Right lobe of liver (tissue), 6 donors: ENCODE results near the gene CCDC136. TPM values are rescaled to one million over a fixed set of nuclear protein-coding genes. Genes with fewer than 3 reads are reported as not detected.

Source experiments
- ATAC-seq, 4 donors: fragments of 200-7000 bp; cut with Tn5 transposase; one replicate each; pipeline ENCODE4 v1.9.1; 2020; ENCODE audit warnings: mild to moderate bottlenecking in 4 of 4, moderate library complexity in 4 of 4
- DNase-seq, 3 donors: peaks; one replicate each; pipeline ENCODE4 v3.0.0-alpha.2; 2020
- H3K27ac ChIP-seq, 3 donors: fragments of 200-600 bp; one replicate each; pipeline ENCODE4 v1.8.0; 2022
- H3K27me3 ChIP-seq, 2 donors: fragments of 200-600 bp; one replicate each; pipeline ENCODE4 v1.8.0; 2022
- H3K36me3 ChIP-seq, 4 donors: fragments of 200-600 bp; sonication (generic) in 1 of 4; one replicate each; pipeline versions ENCODE4 v1.5.1 to v1.8.0; 2017 to 2022; ENCODE audit warnings: control low read depth in 1 of 4
- H3K4me1 ChIP-seq, 4 donors: fragments of 200-600 bp; sonication (generic) in 1 of 4; one replicate each; pipeline versions ENCODE4 v1.5.1 to v1.8.0; 2017 to 2022; ENCODE audit warnings: control low read depth in 1 of 4
- H3K4me3 ChIP-seq, 3 donors: fragments of 200-600 bp; one replicate each; pipeline ENCODE4 v1.8.0; 2022
- H3K9me3 ChIP-seq, 4 donors: fragments of 200-600 bp; sonication (generic) in 1 of 4; one replicate each; pipeline versions ENCODE4 v1.5.1 to v1.8.0; 2017 to 2022; ENCODE audit warnings: control low read depth in 1 of 4
- POLR2A ChIP-seq: fragments of 450-650 bp; IDR thresholded peaks from one replicate; pipeline ENCODE4 v1.6.1; 2017; ENCODE audit warnings: antibody characterized with exemption, mild to moderate bottlenecking
- WGBS: methylation state at CpG from one replicate; pipeline ENCODE4 v1.1.6; 2018; ENCODE audit warnings: low coverage, low lambda C conversion rate; ENCODE audit not compliant: insufficient coverage; ENCODE audit errors: missing lambda C conversion rate; 5-methylcytosine and 5-hydroxymethylcytosine counted together
- intact Hi-C, 2 donors: fragments of 100-400 bp; cut with DNase I; formaldehyde crosslinking; loops; one replicate each; pipeline versions ENCODE4 v1.11.2 to v1.14.1; 2022
- total RNA-seq, 6 experiments: library from RNA; depleted of rRNA in 2 of 6; stranded (reverse); fragments of >200 nt in 2 of 6; fragmentation: NEBNext Ultra II Directional in 3 of 6; extraction: Animal tissue kit (Norgen Biotek cat#: 25700) in 3 of 6; gene quantifications; one replicate each; pipeline versions ENCODE4 v1.1.0 to v1.2.4, GENCODE V29; 2016 to 2023
- TF ChIP-seq, protein P1 (sequence below), 4 donors: fragments of 200-600 bp in 3 of 4; fragments of 450-650 bp in 1 of 4; IDR thresholded peaks; one replicate each; pipeline versions ENCODE4 v1.5.1 to v1.8.0; 2016 to 2022; ENCODE audit warnings: antibody characterized with exemption in 4 of 4, mild to moderate bottlenecking in 2 of 4
- donor health status: DM: no; HTN: yes; CAD: no.
- donor health status: DM: no; HTN: no; CAD: no.
- donor health status: DM: no; HTN: no; CAD: no.
- donor health status: DM: no; HTN: yes; CAD: no.
- donor health status: DM: no; HTN: yes; CAD: no.

CCDC136 gene
- total RNA-seq, 6 experiments from 2014 or later: 0.16 to 0.70 (median 0.20) TPM; not detected in 2

DNA sequence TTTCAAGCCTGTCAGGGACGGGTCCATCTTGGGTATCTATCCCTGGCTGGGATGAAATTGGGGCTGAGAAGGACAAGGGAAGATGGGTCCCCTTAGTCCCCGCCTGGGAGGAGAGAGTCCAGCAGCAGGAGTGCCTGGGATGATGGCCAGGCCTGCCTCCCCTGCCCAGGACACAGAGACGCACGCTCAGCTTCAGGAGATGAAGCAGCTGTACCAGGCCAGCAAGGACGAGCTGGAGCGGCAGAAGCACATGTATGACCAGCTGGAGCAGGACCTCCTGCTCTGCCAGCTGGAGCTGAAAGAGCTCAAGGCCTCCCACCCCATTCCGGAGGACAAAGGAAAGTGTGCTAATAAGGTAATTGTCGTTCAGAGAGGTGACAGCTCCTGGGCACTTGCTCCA lies 15.4 kb downstream of the CCDC136 start:
- Histone ChIP-seq H3K9me3 (no peaks in the 10 kb centered on the region), H3K27ac (no peak overlapping the region), H3K27me3 (no peaks in the 10 kb centered on the region), H3K4me1 (no peaks in the 10 kb centered on the region), H3K36me3 (no peaks in the 10 kb centered on the region), H3K4me3 (no peak overlapping the region)
- no peak for DNase-seq
- ATAC-seq: no peak
- intact Hi-C loops: no loop called here
- 72% methylated on average over 3 of the region's 8 CpGs for WGBS
- TF ChIP-seq, protein P1, sequence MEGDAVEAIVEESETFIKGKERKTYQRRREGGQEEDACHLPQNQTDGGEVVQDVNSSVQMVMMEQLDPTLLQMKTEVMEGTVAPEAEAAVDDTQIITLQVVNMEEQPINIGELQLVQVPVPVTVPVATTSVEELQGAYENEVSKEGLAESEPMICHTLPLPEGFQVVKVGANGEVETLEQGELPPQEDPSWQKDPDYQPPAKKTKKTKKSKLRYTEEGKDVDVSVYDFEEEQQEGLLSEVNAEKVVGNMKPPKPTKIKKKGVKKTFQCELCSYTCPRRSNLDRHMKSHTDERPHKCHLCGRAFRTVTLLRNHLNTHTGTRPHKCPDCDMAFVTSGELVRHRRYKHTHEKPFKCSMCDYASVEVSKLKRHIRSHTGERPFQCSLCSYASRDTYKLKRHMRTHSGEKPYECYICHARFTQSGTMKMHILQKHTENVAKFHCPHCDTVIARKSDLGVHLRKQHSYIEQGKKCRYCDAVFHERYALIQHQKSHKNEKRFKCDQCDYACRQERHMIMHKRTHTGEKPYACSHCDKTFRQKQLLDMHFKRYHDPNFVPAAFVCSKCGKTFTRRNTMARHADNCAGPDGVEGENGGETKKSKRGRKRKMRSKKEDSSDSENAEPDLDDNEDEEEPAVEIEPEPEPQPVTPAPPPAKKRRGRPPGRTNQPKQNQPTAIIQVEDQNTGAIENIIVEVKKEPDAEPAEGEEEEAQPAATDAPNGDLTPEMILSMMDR (IDR thresholded peaks at IDR 0.05): no peak
- TF ChIP-seq POLR2A: no peak

DNA sequence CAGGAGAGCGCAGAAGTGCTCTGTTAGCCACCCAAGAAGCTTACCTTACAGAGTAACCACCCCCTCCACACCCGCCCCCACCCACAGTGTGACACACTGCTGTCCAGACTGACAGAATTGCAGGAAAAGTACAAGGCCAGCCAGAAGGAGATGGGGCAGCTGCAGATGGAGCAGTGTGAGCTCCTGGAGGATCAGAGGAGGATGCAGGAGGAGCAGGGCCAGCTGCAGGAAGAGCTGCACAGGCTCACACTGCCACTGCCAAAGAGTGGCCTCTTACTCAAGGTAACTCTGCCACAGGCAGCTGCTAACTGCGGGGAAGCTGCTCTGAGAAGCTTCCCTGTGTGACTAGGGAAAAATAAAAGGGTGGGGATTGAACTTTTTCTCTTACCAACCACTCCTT lies 17.6 kb downstream of the CCDC136 start:
- Histone ChIP-seq H3K27ac (no peak overlapping the region), H3K36me3 (no peaks in the 10 kb centered on the region), H3K9me3 (no peaks in the 10 kb centered on the region), H3K4me3 (no peak overlapping the region), H3K4me1 (no peaks in the 10 kb centered on the region), H3K27me3 (no peaks in the 10 kb centered on the region)
- intact Hi-C loops: no loop called here
- DNase-seq: no peak
- TF ChIP-seq POLR2A: no peak
- TF ChIP-seq, protein P1 (IDR thresholded peaks at IDR 0.05): no peak
- no peak for ATAC-seq
- 67% methylated on average over 1 of the region's 3 CpGs for WGBS

DNA sequence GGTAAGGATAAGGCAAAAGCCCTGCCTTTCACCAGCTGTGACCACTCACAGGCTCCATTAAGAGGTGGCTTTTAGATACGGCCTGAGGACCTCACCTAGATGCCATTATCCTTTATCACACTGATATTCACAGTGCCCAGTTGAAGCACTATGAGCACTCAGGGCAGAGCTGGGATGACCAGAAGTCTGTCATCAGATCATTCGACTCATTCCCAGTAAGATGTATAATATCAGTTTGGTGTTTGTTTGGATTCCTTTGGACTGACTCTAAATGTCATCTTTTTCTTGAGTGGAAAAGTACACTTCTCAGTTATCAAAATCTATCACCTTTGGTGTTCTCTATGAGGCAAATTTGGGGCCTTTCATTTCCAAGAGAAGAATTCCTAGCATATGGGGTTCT lies 18.7 kb downstream of the CCDC136 start:
- no peak for TF ChIP-seq POLR2A
- TF ChIP-seq, protein P1 (IDR thresholded peaks at IDR 0.05): no peak
- no peaks in the 10 kb centered on the region for H3K27me3 ChIP-seq
- H3K4me3 ChIP-seq: no peak overlapping the region
- ATAC-seq (no peak), DNase-seq (no peak)
- no peaks in the 10 kb centered on the region for H3K36me3 ChIP-seq
- intact Hi-C loops: no loop called here
- no peaks in the 10 kb centered on the region for H3K4me1 ChIP-seq
- H3K27ac ChIP-seq: no peak overlapping the region
- no CpG with 5 or more reads among the region's 2 CpGs for WGBS
- no peaks in the 10 kb centered on the region for H3K9me3 ChIP-seq

DNA sequence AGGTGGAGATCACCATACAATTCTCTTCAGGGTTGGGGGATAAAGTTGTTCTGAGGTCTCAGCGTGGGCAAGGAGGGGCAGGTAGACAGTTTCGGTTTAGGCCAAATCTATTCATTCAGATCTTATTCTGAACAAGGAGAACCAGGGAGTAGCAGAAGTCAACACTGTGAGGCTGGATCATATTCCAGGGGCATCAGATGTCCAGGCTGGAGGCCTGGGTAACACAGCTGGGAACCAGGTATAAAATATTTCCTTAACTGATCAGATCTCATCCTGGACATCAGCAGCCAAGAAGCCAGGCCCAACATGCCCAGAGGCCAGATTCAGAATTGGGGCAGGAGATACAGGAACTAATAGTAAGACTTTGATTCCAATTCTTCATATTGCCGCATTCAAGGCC lies 19.2 kb downstream of the CCDC136 start:
- Histone ChIP-seq H3K4me1 (no peaks in the 10 kb centered on the region), H3K27me3 (no peaks in the 10 kb centered on the region), H3K36me3 (no peaks in the 10 kb centered on the region), H3K27ac (no peak overlapping the region), H3K4me3 (no peak overlapping the region), H3K9me3 (no peaks in the 10 kb centered on the region)
- intact Hi-C loops: no loop called here
- TF ChIP-seq, protein P1 (IDR thresholded peaks at IDR 0.05): no peak
- TF ChIP-seq POLR2A: no peak
- WGBS: 87% methylated on average over 2 of the region's 3 CpGs
- ATAC-seq: no peak
- DNase-seq: no peak
